AG09309 (cell line): ENCODE measurements around the gene LARGE1.

Experiments
- DNase-seq: peaks from one replicate; pipeline ENCODE4 v3.0.0-alpha.2; 2010; ENCODE audit warnings: low read depth
- H3K4me3 ChIP-seq: 2 replicates; pipeline ENCODE4 v1.5.1; 2011; ENCODE audit warnings: mild to moderate bottlenecking, low read depth, low read length, moderate library complexity; ENCODE audit not compliant: control insufficient read depth
- TF ChIP-seq, protein P1 (sequence below): IDR thresholded peaks from 2 replicates; pipeline ENCODE4 v1.5.1; 2011; ENCODE audit warnings: mild to moderate bottlenecking, low read depth, low read length, inconsistent platforms; ENCODE audit not compliant: insufficient read depth, control insufficient read depth; ENCODE audit errors: missing control alignments

LARGE1 gene

DNA sequence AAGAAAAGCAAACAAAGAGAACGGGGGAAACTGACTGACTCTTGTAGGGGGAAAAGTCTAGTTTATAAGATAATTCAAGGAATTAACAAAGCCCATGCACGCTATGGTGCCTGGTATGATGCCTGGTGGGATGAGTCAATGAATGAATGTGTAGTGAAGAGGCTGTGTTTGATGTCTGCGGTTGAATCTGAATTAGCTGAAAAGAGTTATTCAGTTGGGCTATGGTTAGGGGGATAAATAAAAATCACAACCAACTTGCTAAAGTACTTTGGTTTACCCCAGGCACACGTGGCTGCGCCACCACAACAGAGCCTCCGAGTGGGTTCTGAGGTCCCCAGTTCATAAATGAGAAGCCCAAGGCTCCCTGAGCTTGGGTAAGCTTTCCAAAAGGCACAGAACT, 492.8 kb downstream of the LARGE1 start:
- H3K4me3 ChIP-seq: no peak overlapping the region
- TF ChIP-seq, protein P1, sequence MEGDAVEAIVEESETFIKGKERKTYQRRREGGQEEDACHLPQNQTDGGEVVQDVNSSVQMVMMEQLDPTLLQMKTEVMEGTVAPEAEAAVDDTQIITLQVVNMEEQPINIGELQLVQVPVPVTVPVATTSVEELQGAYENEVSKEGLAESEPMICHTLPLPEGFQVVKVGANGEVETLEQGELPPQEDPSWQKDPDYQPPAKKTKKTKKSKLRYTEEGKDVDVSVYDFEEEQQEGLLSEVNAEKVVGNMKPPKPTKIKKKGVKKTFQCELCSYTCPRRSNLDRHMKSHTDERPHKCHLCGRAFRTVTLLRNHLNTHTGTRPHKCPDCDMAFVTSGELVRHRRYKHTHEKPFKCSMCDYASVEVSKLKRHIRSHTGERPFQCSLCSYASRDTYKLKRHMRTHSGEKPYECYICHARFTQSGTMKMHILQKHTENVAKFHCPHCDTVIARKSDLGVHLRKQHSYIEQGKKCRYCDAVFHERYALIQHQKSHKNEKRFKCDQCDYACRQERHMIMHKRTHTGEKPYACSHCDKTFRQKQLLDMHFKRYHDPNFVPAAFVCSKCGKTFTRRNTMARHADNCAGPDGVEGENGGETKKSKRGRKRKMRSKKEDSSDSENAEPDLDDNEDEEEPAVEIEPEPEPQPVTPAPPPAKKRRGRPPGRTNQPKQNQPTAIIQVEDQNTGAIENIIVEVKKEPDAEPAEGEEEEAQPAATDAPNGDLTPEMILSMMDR: no peak
- no peak for DNase-seq

DNA sequence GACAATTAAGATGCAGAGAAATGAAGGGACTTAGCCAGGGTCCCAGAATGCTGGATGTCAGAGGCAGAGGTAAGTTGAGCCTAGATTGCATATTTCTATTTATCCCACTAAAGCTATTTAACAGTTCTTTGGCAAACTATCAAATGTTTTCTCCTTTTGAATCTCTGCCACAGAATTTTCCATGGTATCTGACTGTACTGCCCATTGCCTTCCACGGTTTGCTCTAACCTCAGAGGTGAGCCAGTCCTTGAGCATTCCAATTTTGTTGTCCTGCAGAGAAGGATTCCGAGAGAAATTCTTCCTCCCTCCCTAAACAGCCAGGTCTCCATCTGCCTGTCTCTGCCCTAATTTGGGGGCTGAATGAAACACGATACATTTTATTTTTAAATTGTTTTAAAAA, 493.8 kb downstream of the LARGE1 start:
- TF ChIP-seq, protein P1: no peak
- no peak for DNase-seq
- H3K4me3 ChIP-seq: no peak overlapping the region

DNA sequence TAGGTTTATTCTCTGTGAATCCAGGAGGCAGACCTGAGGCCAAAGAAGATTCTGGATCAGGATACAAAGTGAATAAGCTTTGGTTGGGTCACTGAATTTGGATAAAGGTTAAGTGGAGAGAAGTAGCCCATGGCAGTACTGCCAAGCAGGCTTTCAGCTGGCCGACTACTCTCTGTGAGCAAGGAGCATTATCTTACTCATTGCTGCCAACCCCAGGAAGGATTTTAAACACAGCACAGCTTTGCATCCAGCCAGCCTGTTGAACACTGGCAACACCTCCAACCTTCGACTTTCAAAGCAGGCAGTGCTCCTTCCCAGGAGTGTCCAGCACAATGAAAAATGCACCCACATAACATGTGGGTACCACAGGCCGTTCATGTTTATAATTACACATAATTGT, 498.4 kb downstream of the LARGE1 start:
- TF ChIP-seq, protein P1: no peak
- no peak overlapping the region for H3K4me3 ChIP-seq
- no peak for DNase-seq

DNA sequence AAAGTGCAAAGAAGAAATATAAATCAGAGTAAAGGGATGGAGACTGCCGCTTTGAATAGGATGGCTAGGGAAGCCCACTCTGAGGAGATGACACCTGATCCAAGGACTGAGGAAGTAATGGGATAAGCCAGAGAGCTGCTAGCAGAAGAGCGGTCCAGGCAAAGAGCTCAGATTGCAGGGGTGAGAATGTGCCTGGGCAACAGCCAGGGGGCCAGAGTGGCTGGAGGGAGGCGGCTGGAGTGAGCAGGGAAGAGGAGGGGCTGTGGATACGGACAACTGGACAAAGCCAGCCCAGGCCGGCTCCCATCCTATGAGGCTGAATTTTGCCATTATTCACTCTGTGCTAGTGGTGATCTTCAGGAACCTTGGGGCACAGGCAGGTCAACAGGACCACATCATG, 501.8 kb downstream of the LARGE1 start:
- TF ChIP-seq, protein P1: no peak
- no peak for DNase-seq

DNA sequence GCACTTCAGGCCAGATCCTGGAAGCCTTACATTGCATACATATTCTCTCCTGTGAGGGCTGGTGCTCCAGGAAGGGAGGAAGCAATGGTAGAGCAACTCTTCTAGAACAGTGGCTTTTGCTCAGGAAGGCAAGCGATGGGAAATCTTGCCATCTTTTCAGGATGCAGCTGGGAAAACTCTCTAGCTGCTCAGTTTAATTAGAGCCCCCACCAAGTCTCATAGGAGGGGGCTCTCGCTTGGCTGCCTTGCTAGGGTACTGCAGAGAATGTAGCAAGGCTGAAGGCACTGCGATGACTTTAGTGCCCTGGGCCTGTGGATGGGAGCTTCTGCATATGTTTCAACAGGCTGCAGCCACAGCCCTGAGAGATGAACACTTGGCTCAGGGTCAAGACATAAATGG, 504.9 kb downstream of the LARGE1 start:
- TF ChIP-seq, protein P1: no peak
- DNase-seq: no peak
- no peak overlapping the region for H3K4me3 ChIP-seq

More for the DNA sequence above, 501.8 kb downstream of the LARGE1 start:
- no peak overlapping the region for H3K4me3 ChIP-seq

DNA sequence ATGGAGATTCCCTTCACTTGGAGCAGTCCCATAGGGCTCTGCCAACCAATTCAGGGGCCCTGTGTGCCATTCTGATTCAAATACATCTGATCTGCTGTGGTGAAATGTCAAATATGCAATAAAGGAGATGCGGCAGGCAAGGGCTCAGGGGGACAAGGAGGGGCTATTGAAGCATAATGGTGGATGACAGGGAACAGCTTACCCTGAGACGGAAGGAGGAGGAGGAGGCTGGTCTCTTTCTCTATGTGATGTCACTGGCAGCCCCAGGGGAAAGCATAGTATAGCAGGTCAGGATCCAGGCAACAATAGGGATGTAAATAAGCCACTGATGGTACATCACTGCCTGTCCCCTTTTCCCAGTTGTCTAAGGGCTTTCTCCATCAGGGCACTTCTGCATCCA, 511.2 kb downstream of the LARGE1 start:
- no peak for DNase-seq
- no peak overlapping the region for H3K4me3 ChIP-seq
- TF ChIP-seq, protein P1: no peak

DNA sequence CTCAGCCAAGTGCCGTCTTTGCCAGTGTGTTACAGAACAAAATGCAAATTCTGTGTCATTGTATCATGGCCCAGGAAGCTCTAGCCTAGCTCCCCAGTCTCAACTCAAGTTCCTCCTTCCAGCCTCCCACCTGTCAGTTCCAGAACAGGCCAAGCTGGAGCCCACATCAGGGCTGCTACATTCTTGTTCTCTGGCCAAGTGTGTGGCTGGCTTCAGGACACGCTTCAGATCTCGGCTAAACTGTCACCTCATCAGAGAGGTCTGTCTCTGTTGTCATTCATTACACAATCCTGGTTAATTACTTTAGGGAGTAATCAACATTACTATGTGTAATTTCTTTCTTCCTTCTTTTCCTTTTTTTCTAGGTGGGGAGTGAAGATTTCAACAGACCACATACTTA, 515.1 kb downstream of the LARGE1 start:
- TF ChIP-seq, protein P1: no peak
- DNase-seq: no peak
- no peak overlapping the region for H3K4me3 ChIP-seq
